ENCODE measurements around the gene MAGED2. TPM values are rescaled to one million over a fixed set of nuclear protein-coding genes. Genes with fewer than 3 reads are reported as not detected.
"Not testable (repeated sequence)": the region's sequence is repeated elsewhere in the genome, so short reads cannot be mapped to it uniquely, and the experiment has no call there.

MAGED2 gene
- total and polyA plus RNA-seq, 7 donors, result 31.9 to 95.6 (median 56.5) TPM

DNA sequence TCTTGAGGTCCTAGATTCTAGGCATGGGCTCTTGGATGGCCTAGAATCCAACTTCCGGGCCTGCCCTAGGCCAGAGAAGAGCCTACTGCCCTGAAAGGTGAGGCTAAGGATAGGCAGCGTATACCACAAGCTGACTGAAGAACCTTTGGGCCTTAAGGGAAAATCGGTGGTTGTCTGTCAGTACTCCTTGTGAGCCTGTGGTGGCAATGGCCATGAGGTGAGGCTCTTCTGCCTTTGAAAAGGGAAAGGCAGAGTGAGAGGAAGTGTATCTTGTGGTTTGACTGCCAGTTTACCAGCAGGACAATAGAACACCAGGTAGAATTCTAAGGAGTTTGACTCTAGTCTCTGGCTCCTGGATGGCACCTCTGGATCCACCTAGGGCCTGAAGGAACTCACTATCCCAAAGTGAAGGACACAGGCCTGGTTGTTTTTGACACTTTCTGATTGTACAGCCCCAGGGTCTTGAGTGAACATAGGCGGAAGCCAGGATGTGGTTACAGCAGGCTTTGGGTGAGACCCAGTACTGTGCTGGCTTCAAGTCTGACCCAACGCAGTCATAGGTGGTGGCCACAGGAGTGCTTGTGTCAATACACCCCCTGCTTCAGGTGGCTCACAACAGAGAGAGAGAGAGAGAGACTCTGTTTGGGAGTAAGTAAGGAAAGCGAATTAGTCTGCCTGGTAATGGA is 30.4 kb upstream of the MAGED2 start:
- H3K9me3 ChIP-seq, result peaks cover 11% of the 10 kb centered on the region
- TF ChIP-seq, protein P1, sequence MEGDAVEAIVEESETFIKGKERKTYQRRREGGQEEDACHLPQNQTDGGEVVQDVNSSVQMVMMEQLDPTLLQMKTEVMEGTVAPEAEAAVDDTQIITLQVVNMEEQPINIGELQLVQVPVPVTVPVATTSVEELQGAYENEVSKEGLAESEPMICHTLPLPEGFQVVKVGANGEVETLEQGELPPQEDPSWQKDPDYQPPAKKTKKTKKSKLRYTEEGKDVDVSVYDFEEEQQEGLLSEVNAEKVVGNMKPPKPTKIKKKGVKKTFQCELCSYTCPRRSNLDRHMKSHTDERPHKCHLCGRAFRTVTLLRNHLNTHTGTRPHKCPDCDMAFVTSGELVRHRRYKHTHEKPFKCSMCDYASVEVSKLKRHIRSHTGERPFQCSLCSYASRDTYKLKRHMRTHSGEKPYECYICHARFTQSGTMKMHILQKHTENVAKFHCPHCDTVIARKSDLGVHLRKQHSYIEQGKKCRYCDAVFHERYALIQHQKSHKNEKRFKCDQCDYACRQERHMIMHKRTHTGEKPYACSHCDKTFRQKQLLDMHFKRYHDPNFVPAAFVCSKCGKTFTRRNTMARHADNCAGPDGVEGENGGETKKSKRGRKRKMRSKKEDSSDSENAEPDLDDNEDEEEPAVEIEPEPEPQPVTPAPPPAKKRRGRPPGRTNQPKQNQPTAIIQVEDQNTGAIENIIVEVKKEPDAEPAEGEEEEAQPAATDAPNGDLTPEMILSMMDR (IDR thresholded peaks at IDR 0.05), result no peak
- H3K27me3 ChIP-seq (ENCODE audit: insufficient read depth in 3 of 3, low read length in 2 of 3), result peaks cover 0 to 4% (median 0%) of the 10 kb centered on the region in 3 donors
- intact Hi-C loops (cut with DNase I), result no loop called here
- DNase-seq (no peak), ATAC-seq (no peak)
- no peaks in the 10 kb centered on the region for H3K36me3 ChIP-seq (ENCODE audit: insufficient read depth in 1 of 2, low read depth in 1 of 2)
- 79 to 89% (median 80%) methylated on average over 6 of the region's 6 CpGs for WGBS, 3 donors
- no peak overlapping the region for H3K27ac ChIP-seq
- no peaks in the 10 kb centered on the region for H3K4me1 ChIP-seq
- no peak overlapping the region for H3K4me3 ChIP-seq

DNA sequence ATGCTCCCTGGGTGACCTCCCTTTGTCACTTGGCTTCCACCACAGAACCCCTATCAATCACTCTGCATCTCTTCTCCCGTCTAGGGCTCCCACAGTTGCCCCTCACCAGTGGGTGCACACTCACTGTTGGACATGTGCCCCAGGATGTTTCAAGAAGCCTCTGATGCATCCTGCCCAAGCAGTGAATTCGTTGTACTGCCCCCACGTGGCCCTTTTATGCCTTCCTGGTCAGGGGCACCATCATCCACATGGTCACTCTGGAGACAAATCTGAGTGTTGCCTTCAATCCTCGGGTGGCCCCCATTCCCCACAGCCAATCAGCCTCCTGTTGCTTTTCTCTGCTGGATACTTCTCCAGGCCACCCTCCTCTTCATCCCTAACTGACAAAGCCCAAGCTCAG is 21.6 kb upstream of the MAGED2 start:
- TF ChIP-seq, protein P1 (IDR thresholded peaks at IDR 0.05), result no peak
- Histone ChIP-seq H3K4me1 (no peaks in the 10 kb centered on the region), H3K27ac (no peak overlapping the region), H3K36me3 (ENCODE audit: insufficient read depth in 1 of 2, low read depth in 1 of 2) (no peaks in the 10 kb centered on the region), H3K9me3 (peaks cover 30% of the 10 kb centered on the region), H3K27me3 (ENCODE audit: insufficient read depth in 3 of 3, low read length in 2 of 3) (no peaks in the 10 kb centered on the region), H3K4me3 (no peak overlapping the region)
- 18 to 43% (median 21%) methylated on average over 4 of the region's 4 CpGs for WGBS, 3 donors
- intact Hi-C loops (cut with DNase I), result no loop called here
- DNase-seq, result no peak
- ATAC-seq, result peak in 3 of 4 donors; percentile 41 to 67 (median 46)

DNA sequence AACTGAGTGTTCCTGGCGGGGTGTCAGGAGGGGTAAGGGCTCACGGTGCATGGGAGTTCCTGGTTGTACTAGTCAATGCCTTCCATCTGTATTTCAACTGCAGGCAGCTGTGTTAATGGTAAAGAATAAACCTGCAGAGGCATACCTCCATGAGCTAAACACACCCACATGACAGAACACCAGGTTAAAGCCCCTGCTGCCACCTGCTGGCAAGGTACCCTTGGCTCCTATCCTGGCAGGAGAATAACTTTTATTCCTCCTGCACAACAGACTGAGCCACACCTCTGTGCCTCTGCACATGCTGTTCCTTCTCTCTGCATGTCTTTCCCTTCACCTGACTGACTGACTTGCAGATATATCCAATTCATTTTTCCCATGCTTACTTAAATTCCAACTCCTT is 20.6 kb upstream of the MAGED2 start:
- H3K27me3 ChIP-seq (ENCODE audit: insufficient read depth in 3 of 3, low read length in 2 of 3), result no peaks in the 10 kb centered on the region
- TF ChIP-seq, protein P1 (IDR thresholded peaks at IDR 0.05), result peak; percentile 27
- intact Hi-C loops (cut with DNase I), result no loop called here
- no peak overlapping the region for H3K4me3 ChIP-seq
- no peaks in the 10 kb centered on the region for H3K36me3 ChIP-seq (ENCODE audit: insufficient read depth in 1 of 2, low read depth in 1 of 2)
- no peaks in the 10 kb centered on the region for H3K4me1 ChIP-seq
- no peak overlapping the region for H3K27ac ChIP-seq
- DNase-seq (no peak), ATAC-seq (peak; percentile 40 to 74 (median 64))
- H3K9me3 ChIP-seq, result peaks cover 28% of the 10 kb centered on the region
- WGBS, 3 donors, result 72 to 86% (median 76%) methylated on average over 2 of the region's 2 CpGs

DNA sequence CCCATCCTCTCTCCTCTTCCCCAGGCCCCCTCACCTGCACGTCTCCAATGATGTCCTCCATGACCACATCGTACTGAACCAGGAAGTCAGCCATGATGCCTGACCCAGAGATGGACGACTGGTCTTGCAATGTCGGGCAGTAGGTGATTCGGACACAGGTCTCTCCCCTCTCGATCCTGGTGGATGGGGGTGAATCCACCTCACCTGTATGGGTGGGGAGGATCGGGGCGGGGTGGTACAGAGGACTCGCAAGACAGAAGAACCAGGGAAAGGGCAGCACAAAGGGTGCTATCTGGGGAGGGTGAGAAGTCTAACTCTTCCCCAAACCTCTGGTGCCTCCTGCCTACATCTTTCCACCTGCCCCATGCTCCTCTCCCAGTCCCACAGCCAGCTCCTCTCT is 19.1 kb upstream of the MAGED2 start:
- Histone ChIP-seq H3K27me3 (ENCODE audit: insufficient read depth in 3 of 3, low read length in 2 of 3) (no peaks in the 10 kb centered on the region), H3K4me1 (no peaks in the 10 kb centered on the region), H3K36me3 (ENCODE audit: insufficient read depth in 1 of 2, low read depth in 1 of 2) (no peaks in the 10 kb centered on the region), H3K27ac (no peak overlapping the region), H3K9me3 (peaks cover 15% of the 10 kb centered on the region), H3K4me3 (no peak overlapping the region)
- no peak for DNase-seq
- TF ChIP-seq, protein P1 (IDR thresholded peaks at IDR 0.05), result no peak
- intact Hi-C loops (cut with DNase I), result no loop called here
- no peak for ATAC-seq
- WGBS, 3 donors, result 81 to 98% (median 98%) methylated on average over 5 to 9 of the region's 9 CpGs

DNA sequence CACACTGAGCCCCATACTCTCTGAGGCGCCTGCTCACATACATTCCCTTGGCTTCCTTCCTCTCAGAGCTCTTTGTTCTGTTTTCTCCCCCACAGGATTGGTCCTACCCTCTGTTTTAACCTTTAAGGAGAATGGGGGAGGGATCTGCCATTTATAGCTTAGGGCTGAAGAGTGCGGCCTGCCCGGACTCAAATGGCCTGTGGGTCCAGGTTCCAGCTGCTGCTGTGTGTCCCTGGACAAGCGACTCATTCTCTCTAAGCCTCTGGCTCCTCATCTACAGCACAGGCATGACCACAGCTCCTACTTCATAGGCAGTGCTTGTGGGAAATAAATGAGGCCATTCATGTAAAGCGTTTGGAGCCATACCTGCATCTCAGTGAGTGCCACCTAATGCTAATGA is 18.1 kb upstream of the MAGED2 start:
- peak in 2 of 4 donors; percentile 46 to 69 for ATAC-seq
- H3K9me3 ChIP-seq; H3K4me3 ChIP-seq; H3K27me3 ChIP-seq (ENCODE audit: insufficient read depth in 3 of 3, low read length in 2 of 3); DNase-seq; H3K36me3 ChIP-seq (ENCODE audit: insufficient read depth in 1 of 2, low read depth in 1 of 2); H3K27ac ChIP-seq; H3K4me1 ChIP-seq; intact Hi-C loops (cut with DNase I): not testable (repeated sequence)
- WGBS, 3 donors, result 6 to 30% (median 19%) methylated on average over 3 to 5 of the region's 5 CpGs

Data from psoas muscle (tissue), 8 donors.